Trophoblast cell (in vitro differentiated cells and primary cell): ENCODE results near the gene OR6B1.

Experiments
- DNase-seq, 2 donors: peaks; one replicate each; pipeline ENCODE4 v3.0.0-alpha.2; 2016
- H2AFZ ChIP-seq: 2 replicates; pipeline ENCODE4 v1.6.1; 2013; ENCODE audit warnings: low read length, moderate library complexity, mild to moderate bottlenecking; ENCODE audit not compliant: insufficient read depth, poor library complexity
- H2AK5ac ChIP-seq: 2 replicates; pipeline ENCODE4 v1.6.1; 2013; ENCODE audit warnings: mild to moderate bottlenecking, low read length
- H2BK120ac ChIP-seq: 2 replicates; pipeline ENCODE4 v1.6.1; 2013; ENCODE audit warnings: low read length, mild to moderate bottlenecking, moderate library complexity; ENCODE audit not compliant: insufficient read depth, poor library complexity
- H2BK12ac ChIP-seq: 2 replicates; pipeline ENCODE4 v1.6.1; 2013; ENCODE audit warnings: mild to moderate bottlenecking, low read length, moderate library complexity
- H2BK5ac ChIP-seq: 2 replicates; pipeline ENCODE4 v1.6.1; 2013; ENCODE audit warnings: low read length, low read depth, moderate library complexity, mild to moderate bottlenecking; ENCODE audit not compliant: poor library complexity
- H3K14ac ChIP-seq: 2 replicates; pipeline ENCODE4 v1.6.1; 2013; ENCODE audit warnings: mild to moderate bottlenecking, low read length
- H3K18ac ChIP-seq: 2 replicates; pipeline ENCODE4 v1.6.1; 2013; ENCODE audit warnings: mild to moderate bottlenecking, low read length
- H3K23ac ChIP-seq: 2 replicates; pipeline ENCODE4 v1.6.1; 2013; ENCODE audit warnings: low read length
- H3K27ac ChIP-seq: 2 replicates; pipeline ENCODE4 v1.5.1; 2013; ENCODE audit warnings: low read depth, mild to moderate bottlenecking, inconsistent platforms, low read length, moderate library complexity
- H3K27me3 ChIP-seq: 2 replicates; pipeline ENCODE4 v1.6.1; 2013; ENCODE audit warnings: inconsistent platforms, mild to moderate bottlenecking, low read length, moderate library complexity; ENCODE audit not compliant: insufficient read depth
- H3K36me3 ChIP-seq, 2 experiments: 1 replicate in 1 of 2; 2 replicates in 1 of 2; pipeline ENCODE4 v1.6.1; 2013; ENCODE audit warnings: low read length in 2 of 2, mild to moderate bottlenecking in 2 of 2, moderate library complexity in 1 of 2; ENCODE audit not compliant: insufficient read depth in 2 of 2, control insufficient read depth in 1 of 2
- H3K4ac ChIP-seq: 2 replicates; pipeline ENCODE4 v1.6.1; 2013; ENCODE audit warnings: low read depth, mild to moderate bottlenecking, low read length, moderate library complexity
- H3K4me1 ChIP-seq, 2 experiments: 1 replicate in 1 of 2; 2 replicates in 1 of 2; pipeline ENCODE4 v1.6.1; 2013; ENCODE audit warnings: low read length in 2 of 2, mild to moderate bottlenecking in 2 of 2, moderate library complexity in 1 of 2; ENCODE audit not compliant: insufficient read depth in 2 of 2, control insufficient read depth in 1 of 2
- H3K4me2 ChIP-seq: 2 replicates; pipeline ENCODE4 v1.6.1; 2013; ENCODE audit warnings: inconsistent platforms, mild to moderate bottlenecking, low read length, moderate library complexity
- H3K4me3 ChIP-seq: 2 replicates; pipeline ENCODE4 v1.5.1; 2013; ENCODE audit warnings: mild to moderate bottlenecking, low read depth, low read length, inconsistent platforms
- H3K79me1 ChIP-seq: one replicate; pipeline ENCODE4 v1.6.1; 2013; ENCODE audit warnings: low read length
- H3K79me2 ChIP-seq: 2 replicates; pipeline ENCODE4 v1.6.1; 2013; ENCODE audit warnings: low read length, mild to moderate bottlenecking; ENCODE audit not compliant: control insufficient read depth, insufficient read depth, poor library complexity
- H3K9ac ChIP-seq: 2 replicates; pipeline ENCODE4 v1.6.1; 2013; ENCODE audit warnings: mild to moderate bottlenecking, low read length
- H3K9me3 ChIP-seq: 2 replicates; pipeline ENCODE4 v1.6.1; 2013; ENCODE audit warnings: low read depth, mild to moderate bottlenecking, control low read depth, inconsistent platforms, low read length; ENCODE audit not compliant: insufficient read depth
- H4K12ac ChIP-seq: 2 replicates; pipeline ENCODE4 v1.6.1; 2013; ENCODE audit warnings: low read depth, mild to moderate bottlenecking, low read length, moderate library complexity
- H4K8ac ChIP-seq: 2 replicates; pipeline ENCODE4 v1.6.1; 2013; ENCODE audit warnings: low read depth, mild to moderate bottlenecking, low read length, moderate library complexity
- H4K91ac ChIP-seq: one replicate; pipeline ENCODE4 v1.6.1; 2013; ENCODE audit warnings: low read depth, mild to moderate bottlenecking, low read length, moderate library complexity
- WGBS: extraction: QIAGEN DNeasy Blood & Tissue Kit; methylation state at CpG from one replicate; pipeline ENCODE4 v1.1.7; 2013; ENCODE audit warnings: missing lambda C conversion rate; ENCODE audit not compliant: insufficient read length, insufficient coverage; ENCODE audit errors: extremely low coverage; 5-methylcytosine and 5-hydroxymethylcytosine counted together

The OR6B1 gene

DNA sequence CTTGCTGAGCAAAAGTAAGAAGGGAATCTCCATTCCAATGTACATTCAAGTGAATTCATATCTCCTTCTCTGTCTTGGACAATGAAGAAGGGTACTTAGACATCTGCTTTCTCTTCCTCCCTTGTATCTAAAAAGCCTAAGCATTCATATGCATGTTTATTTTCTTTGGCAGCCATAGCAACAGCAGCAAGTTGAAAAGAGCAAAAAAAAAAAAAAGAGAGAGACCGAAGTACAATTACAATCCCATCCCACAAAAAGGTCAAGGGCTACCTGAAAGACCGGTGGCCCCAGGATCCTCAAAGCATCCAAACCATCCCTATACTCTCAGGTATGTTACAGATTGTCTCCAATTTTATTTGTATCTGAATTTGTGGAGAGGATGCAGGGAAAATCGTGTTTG, 41.3 kb upstream of the OR6B1 start:
- no CpG with 5 or more reads among the region's 3 CpGs for WGBS
- Histone ChIP-seq H3K36me3 (no peaks in the 10 kb centered on the region), H2BK120ac (no peak overlapping the region), H3K9ac (no peak overlapping the region), H4K8ac (no peak overlapping the region), H2BK5ac (no peak overlapping the region), H3K4me1 (no peaks in the 10 kb centered on the region), H3K79me1 (no peaks in the 10 kb centered on the region), H3K27me3 (no peaks in the 10 kb centered on the region), H3K9me3 (no peaks in the 10 kb centered on the region), H4K91ac (no peak overlapping the region), H3K4me2 (no peak overlapping the region), H3K23ac (no peak overlapping the region), H4K12ac (no peak overlapping the region), H3K27ac (no peak overlapping the region), H2AFZ (no peak overlapping the region), H2AK5ac (no peak overlapping the region), H3K14ac (no peak overlapping the region), H3K4me3 (no peak overlapping the region), H3K79me2 (no peaks in the 10 kb centered on the region), H3K4ac (no peak overlapping the region), H2BK12ac (no peak overlapping the region), H3K18ac (no peak overlapping the region)
- DNase-seq, result peak; percentile 26 to 49

- DNase-seq, result no peak
- H2AK5ac ChIP-seq, result no peak overlapping the region
- no peak overlapping the region for H2BK5ac ChIP-seq
- H3K36me3 ChIP-seq, result no peaks in the 10 kb centered on the region
- no peak overlapping the region for H2BK12ac ChIP-seq
- H3K27ac ChIP-seq, result no peak overlapping the region
- no peak overlapping the region for H4K91ac ChIP-seq
- H3K9ac ChIP-seq, result no peak overlapping the region
- H3K27me3 ChIP-seq, result no peaks in the 10 kb centered on the region
- H3K9me3 ChIP-seq, result no peaks in the 10 kb centered on the region
- H3K4me1 ChIP-seq, result no peaks in the 10 kb centered on the region
- no peak overlapping the region for H3K4me2 ChIP-seq
- H2BK120ac ChIP-seq, result no peak overlapping the region
- H3K79me1 ChIP-seq, result no peaks in the 10 kb centered on the region
- H3K23ac ChIP-seq, result no peak overlapping the region
- H3K79me2 ChIP-seq, result no peaks in the 10 kb centered on the region
- no peak overlapping the region for H3K4ac ChIP-seq
- H3K4me3 ChIP-seq, result no peak overlapping the region
- H3K14ac ChIP-seq, result no peak overlapping the region
- no peak overlapping the region for H3K18ac ChIP-seq
- H4K12ac ChIP-seq, result no peak overlapping the region
- WGBS, result no CpG with 5 or more reads among the region's 5 CpGs
- H2AFZ ChIP-seq, result no peak overlapping the region
- no peak overlapping the region for H4K8ac ChIP-seq
Observed at GRCh38 chr7:143960813-143961610, 39.1 kb upstream of the OR6B1 start.

- no peaks in the 10 kb centered on the region for H3K79me1 ChIP-seq
- H3K4me1 ChIP-seq, result no peaks in the 10 kb centered on the region
- no peak overlapping the region for H4K8ac ChIP-seq
- no CpG with 5 or more reads among the region's 2 CpGs for WGBS
- no peak overlapping the region for H2BK5ac ChIP-seq
- H2AK5ac ChIP-seq, result no peak overlapping the region
- peak; percentile 69 to 89 for DNase-seq
- H2BK12ac ChIP-seq, result no peak overlapping the region
- H3K9ac ChIP-seq, result no peak overlapping the region
- no peak overlapping the region for H3K4me3 ChIP-seq
- H4K91ac ChIP-seq, result no peak overlapping the region
- H3K36me3 ChIP-seq, result no peaks in the 10 kb centered on the region
- H2BK120ac ChIP-seq, result no peak overlapping the region
- H3K4me2 ChIP-seq, result no peak overlapping the region
- no peak overlapping the region for H3K14ac ChIP-seq
- H3K27me3 ChIP-seq, result no peaks in the 10 kb centered on the region
- no peaks in the 10 kb centered on the region for H3K79me2 ChIP-seq
- H3K18ac ChIP-seq, result no peak overlapping the region
- no peak overlapping the region for H4K12ac ChIP-seq
- H3K9me3 ChIP-seq, result no peaks in the 10 kb centered on the region
- no peak overlapping the region for H3K23ac ChIP-seq
- H2AFZ ChIP-seq, result no peak overlapping the region
- no peak overlapping the region for H3K27ac ChIP-seq
- no peak overlapping the region for H3K4ac ChIP-seq
Observed at GRCh38 chr7:143965280-143965679, 34.8 kb upstream of the OR6B1 start.

- no peak overlapping the region for H3K9ac ChIP-seq
- H3K27ac ChIP-seq, result no peak overlapping the region
- no peak overlapping the region for H3K18ac ChIP-seq
- no peak overlapping the region for H2BK5ac ChIP-seq
- no CpG with 5 or more reads among the region's 4 CpGs for WGBS
- no peak overlapping the region for H2BK120ac ChIP-seq
- no peaks in the 10 kb centered on the region for H3K79me2 ChIP-seq
- no peak overlapping the region for H4K12ac ChIP-seq
- H3K4ac ChIP-seq, result no peak overlapping the region
- H3K23ac ChIP-seq, result no peak overlapping the region
- no peaks in the 10 kb centered on the region for H3K27me3 ChIP-seq
- no peak overlapping the region for H2BK12ac ChIP-seq
- no peak overlapping the region for H4K8ac ChIP-seq
- H3K4me3 ChIP-seq, result no peak overlapping the region
- H3K4me1 ChIP-seq, result no peaks in the 10 kb centered on the region
- H2AK5ac ChIP-seq, result no peak overlapping the region
- no peak overlapping the region for H2AFZ ChIP-seq
- peak in 1 of 2 donors; percentile 51 for DNase-seq
- H3K14ac ChIP-seq, result no peak overlapping the region
- H3K36me3 ChIP-seq, result no peaks in the 10 kb centered on the region
- no peak overlapping the region for H4K91ac ChIP-seq
- no peaks in the 10 kb centered on the region for H3K9me3 ChIP-seq
- no peak overlapping the region for H3K4me2 ChIP-seq
- H3K79me1 ChIP-seq, result no peaks in the 10 kb centered on the region
Observed at GRCh38 chr7:143967398-143967797, 32.7 kb upstream of the OR6B1 start.
